Astrocyte (in vitro differentiated cells and primary cell): ENCODE measurements around the gene C13orf46. TPM values are rescaled to one million over a fixed set of nuclear protein-coding genes. Genes with fewer than 3 reads are reported as not detected.
"Not testable (repeated sequence)": the region's sequence is repeated elsewhere in the genome, so short reads cannot be mapped to it uniquely, and the experiment has no call there.

ENCODE experiments used
- DNase-seq: peaks from one replicate; pipeline ENCODE4 v3.0.0-alpha.2; 2010; ENCODE audit warnings: low read depth
- FAIRE-seq: peaks from 2 replicates; lab custom pipeline; 2011; peaks lifted over from hg19 to GRCh38; lab: Jason Lieb, UNC
- H2AFZ ChIP-seq: 2 replicates; pipeline ENCODE4 v1.6.0; 2012; ENCODE audit warnings: low read depth, low read length, inconsistent platforms
- H3K27ac ChIP-seq: 2 replicates; pipeline ENCODE4 v1.5.1; 2011; ENCODE audit warnings: low read depth, low read length, inconsistent platforms
- H3K27me3 ChIP-seq: 2 replicates; pipeline ENCODE4 v1.6.0; 2011; ENCODE audit warnings: low read length, inconsistent platforms; ENCODE audit not compliant: insufficient read depth
- H3K36me3 ChIP-seq: 2 replicates; pipeline ENCODE4 v1.5.1; 2011; ENCODE audit warnings: low read length, inconsistent platforms; ENCODE audit not compliant: insufficient read depth
- H3K4me1 ChIP-seq: 2 replicates; pipeline ENCODE4 v1.5.1; 2011; ENCODE audit warnings: low read length, inconsistent platforms; ENCODE audit not compliant: insufficient read depth
- H3K4me2 ChIP-seq: 2 replicates; pipeline ENCODE4 v1.6.0; 2012; ENCODE audit warnings: low read length, inconsistent platforms
- H3K4me3 ChIP-seq: 2 replicates; pipeline ENCODE4 v1.5.1; 2011; ENCODE audit warnings: low read depth, mild to moderate bottlenecking, low read length, inconsistent platforms; ENCODE audit not compliant: insufficient read depth
- H3K79me2 ChIP-seq: 2 replicates; pipeline ENCODE4 v1.6.0; 2012; ENCODE audit warnings: mild to moderate bottlenecking, low read length, inconsistent platforms; ENCODE audit not compliant: insufficient read depth
- H3K9ac ChIP-seq: 2 replicates; pipeline ENCODE4 v1.6.0; 2012; ENCODE audit warnings: mild to moderate bottlenecking, low read length, inconsistent platforms
- H3K9me3 ChIP-seq: 2 replicates; pipeline ENCODE4 v1.5.1; 2012; ENCODE audit warnings: low read depth, mild to moderate bottlenecking, low read length, inconsistent platforms; ENCODE audit not compliant: insufficient read depth
- H4K20me1 ChIP-seq: 2 replicates; pipeline ENCODE4 v1.6.0; 2012; ENCODE audit warnings: low read length, inconsistent platforms; ENCODE audit not compliant: insufficient read depth
- H3K27ac Mint-ChIP-seq: one replicate; pipeline ENCODE4 v1.8.0; 2021; ENCODE audit warnings: mild to moderate bottlenecking, mixed read lengths; ENCODE audit not compliant: unreplicated experiment
- H3K27me3 Mint-ChIP-seq: one replicate; pipeline ENCODE4 v1.8.0; 2021; ENCODE audit warnings: low read depth, mixed read lengths; ENCODE audit not compliant: unreplicated experiment
- H3K36me3 Mint-ChIP-seq: one replicate; pipeline ENCODE4 v1.8.0; 2021; ENCODE audit warnings: low read depth, mixed read lengths; ENCODE audit not compliant: unreplicated experiment
- H3K4me1 Mint-ChIP-seq: one replicate; pipeline ENCODE4 v1.8.0; 2021; ENCODE audit warnings: low read depth, mixed read lengths; ENCODE audit not compliant: unreplicated experiment
- H3K4me3 Mint-ChIP-seq: one replicate; pipeline ENCODE4 v1.8.0; 2021; ENCODE audit warnings: mild to moderate bottlenecking, moderate library complexity, mixed read lengths; ENCODE audit not compliant: unreplicated experiment
- H3K9me3 Mint-ChIP-seq: one replicate; pipeline ENCODE4 v1.8.0; 2021; ENCODE audit warnings: mild to moderate bottlenecking, mixed read lengths; ENCODE audit not compliant: unreplicated experiment
- CTCF ChIP-seq: IDR thresholded peaks from 2 replicates; pipeline ENCODE4 v1.5.1; 2011; ENCODE audit warnings: low read depth, mild to moderate bottlenecking, inconsistent platforms, low read length, moderate library complexity; ENCODE audit not compliant: insufficient read depth
- EZH2 ChIP-seq: IDR thresholded peaks from 2 replicates; pipeline ENCODE4 v1.6.1; 2012; ENCODE audit warnings: mild to moderate bottlenecking, low read length, inconsistent platforms; ENCODE audit not compliant: insufficient read depth
- total RNA-seq: library from RNA; stranded (reverse); gene quantifications from 2 replicates; pipeline ENCODE4 v1.2.1, GENCODE V29; 2021

C13orf46 gene
- total RNA-seq, 1 donor from 2014 or later, result 5.0 TPM

GRCh38 chr13:113914333-113915011 lies 59.4 kb downstream of the C13orf46 start:
- H3K4me3 Mint-ChIP-seq, result peak overlapping the region; percentile 40
- no peak overlapping the region for H3K9ac ChIP-seq
- H2AFZ ChIP-seq, result no peak overlapping the region
- no peak for TF ChIP-seq CTCF
- no peak for TF ChIP-seq EZH2
- H3K9me3 ChIP-seq, result no peaks in the 10 kb centered on the region
- no peaks in the 10 kb centered on the region for H4K20me1 ChIP-seq
- DNase-seq (no peak), FAIRE-seq (no peak)
- no peaks in the 10 kb centered on the region for H3K36me3 ChIP-seq
- H3K79me2 ChIP-seq, result no peaks in the 10 kb centered on the region
- peaks cover 8% of the 10 kb centered on the region for H3K4me1 ChIP-seq
- H3K27me3 Mint-ChIP-seq, result peaks cover 2% of the 10 kb centered on the region
- peak overlapping the region; percentile 49 for H3K4me2 ChIP-seq
- no peak overlapping the region for H3K27ac Mint-ChIP-seq
- peaks cover 5% of the 10 kb centered on the region for H3K36me3 Mint-ChIP-seq
- no peak overlapping the region for H3K4me3 ChIP-seq
- peaks cover 13% of the 10 kb centered on the region for H3K4me1 Mint-ChIP-seq
- H3K9me3 Mint-ChIP-seq, result peaks cover 6% of the 10 kb centered on the region
- H3K27ac ChIP-seq, result peak overlapping the region; percentile 65
- H3K27me3 ChIP-seq, result no peaks in the 10 kb centered on the region

GRCh38 chr13:113913838-113914237 lies 60.0 kb downstream of the C13orf46 start:
- not testable (repeated sequence) for H3K9me3 Mint-ChIP-seq, H4K20me1 ChIP-seq, H3K4me3 ChIP-seq, H3K36me3 ChIP-seq, H3K9ac ChIP-seq, H3K27ac Mint-ChIP-seq, H3K79me2 ChIP-seq, H3K27me3 Mint-ChIP-seq, H2AFZ ChIP-seq, H3K4me3 Mint-ChIP-seq, FAIRE-seq, DNase-seq, H3K27me3 ChIP-seq, H3K36me3 Mint-ChIP-seq, H3K9me3 ChIP-seq
- H3K27ac ChIP-seq, result peak overlapping the region; percentile 65
- H3K4me1 Mint-ChIP-seq, result peaks cover 18% of the 10 kb centered on the region
- H3K4me1 ChIP-seq, result peaks cover 12% of the 10 kb centered on the region
- peak overlapping the region; percentile 49 for H3K4me2 ChIP-seq

- H3K27ac Mint-ChIP-seq, result peak overlapping the region; percentile 26
- FAIRE-seq (peak; percentile 63), DNase-seq (peak; percentile 64)
- not testable (repeated sequence) for H3K4me3 Mint-ChIP-seq, H3K9ac ChIP-seq, H2AFZ ChIP-seq, H3K4me2 ChIP-seq, H4K20me1 ChIP-seq, H3K27me3 Mint-ChIP-seq, H3K9me3 ChIP-seq, H3K9me3 Mint-ChIP-seq, H3K4me3 ChIP-seq, H3K36me3 ChIP-seq, H3K36me3 Mint-ChIP-seq, H3K27ac ChIP-seq, H3K79me2 ChIP-seq, H3K27me3 ChIP-seq
- H3K4me1 Mint-ChIP-seq, result peaks cover 22% of the 10 kb centered on the region
- H3K4me1 ChIP-seq, result peaks cover 14% of the 10 kb centered on the region
Observed at GRCh38 chr13:113913408-113913807, 60.5 kb downstream of the C13orf46 start.
